Lower leg skin (tissue), 4 donors: ENCODE measurements around the gene TMCC2. TPM values are rescaled to one million over a fixed set of nuclear protein-coding genes. Genes with fewer than 3 reads are reported as not detected.
A peak's percentile ranks its signal among the peaks of the same experiment; 100 is the strongest.

ENCODE experiments used
- DNase-seq, 2 donors: peaks; one replicate each; pipeline ENCODE4 v3.0.0-alpha.2; 2019; ENCODE audit warnings: low spot score in 2 of 2
- H3K4me3 ChIP-seq: fragments of 200-600 bp; sonication (generic); 2 replicates; pipeline ENCODE4 v1.5.1; 2017; ENCODE audit warnings: mild to moderate bottlenecking, low read depth; ENCODE audit not compliant: poor library complexity, severe bottlenecking
- POLR2A ChIP-seq, 2 donors: fragments of 450-650 bp; IDR thresholded peaks; one replicate each; pipeline ENCODE4 v1.6.1; 2016 to 2017; ENCODE audit warnings: antibody characterized with exemption in 2 of 2, mild to moderate bottlenecking in 1 of 2, moderate library complexity in 1 of 2
- WGBS, 2 donors: methylation state at CpG; one replicate each; pipeline ENCODE4 v1.1.5; 2018; 5-methylcytosine and 5-hydroxymethylcytosine counted together
- intact Hi-C: fragments of 100-400 bp; cut with DNase I; formaldehyde crosslinking; loops from one replicate; pipeline ENCODE4 v1.15.0; 2023; ENCODE audit warnings: low total_unique reads
- total RNA-seq, 4 donors: library from RNA; depleted of rRNA; stranded (reverse); fragments of >200 nt; gene quantifications; one replicate each; pipeline ENCODE4 v1.1.0, GENCODE V29; 2016
- TF ChIP-seq, protein P1 (sequence below), 3 donors: fragments of 450-650 bp; IDR thresholded peaks; one replicate each; pipeline ENCODE4 v1.5.1; 2016; ENCODE audit warnings: antibody characterized with exemption in 3 of 3, mild to moderate bottlenecking in 3 of 3, moderate library complexity in 2 of 3

TMCC2 gene
- total RNA-seq, 4 donors from 2014 or later = 2.2 to 4.2 (median 3.5) TPM

DNA sequence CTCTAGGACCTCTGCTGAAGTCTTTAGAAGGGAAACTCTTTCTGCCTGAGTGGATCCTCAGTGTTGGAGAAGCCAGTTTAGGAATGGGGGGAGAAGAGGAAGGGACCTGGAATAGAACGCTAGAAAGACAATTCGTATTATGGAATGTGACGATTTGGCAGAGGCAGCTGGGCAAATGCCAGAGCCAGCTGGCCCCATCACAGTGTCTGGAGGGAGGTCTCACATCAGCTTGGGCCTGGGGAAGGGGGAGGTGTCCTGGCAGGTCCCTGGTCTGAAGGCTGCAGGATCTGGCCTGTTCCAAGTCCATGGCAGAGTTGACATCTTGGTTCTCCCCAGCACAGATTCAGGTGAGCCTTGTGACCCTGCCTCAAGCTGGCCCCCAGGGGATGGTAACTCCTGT, 11.3 kb downstream of the TMCC2 start:
- TF ChIP-seq, protein P1, sequence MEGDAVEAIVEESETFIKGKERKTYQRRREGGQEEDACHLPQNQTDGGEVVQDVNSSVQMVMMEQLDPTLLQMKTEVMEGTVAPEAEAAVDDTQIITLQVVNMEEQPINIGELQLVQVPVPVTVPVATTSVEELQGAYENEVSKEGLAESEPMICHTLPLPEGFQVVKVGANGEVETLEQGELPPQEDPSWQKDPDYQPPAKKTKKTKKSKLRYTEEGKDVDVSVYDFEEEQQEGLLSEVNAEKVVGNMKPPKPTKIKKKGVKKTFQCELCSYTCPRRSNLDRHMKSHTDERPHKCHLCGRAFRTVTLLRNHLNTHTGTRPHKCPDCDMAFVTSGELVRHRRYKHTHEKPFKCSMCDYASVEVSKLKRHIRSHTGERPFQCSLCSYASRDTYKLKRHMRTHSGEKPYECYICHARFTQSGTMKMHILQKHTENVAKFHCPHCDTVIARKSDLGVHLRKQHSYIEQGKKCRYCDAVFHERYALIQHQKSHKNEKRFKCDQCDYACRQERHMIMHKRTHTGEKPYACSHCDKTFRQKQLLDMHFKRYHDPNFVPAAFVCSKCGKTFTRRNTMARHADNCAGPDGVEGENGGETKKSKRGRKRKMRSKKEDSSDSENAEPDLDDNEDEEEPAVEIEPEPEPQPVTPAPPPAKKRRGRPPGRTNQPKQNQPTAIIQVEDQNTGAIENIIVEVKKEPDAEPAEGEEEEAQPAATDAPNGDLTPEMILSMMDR (IDR thresholded peaks at IDR 0.05) = no peak
- TF ChIP-seq POLR2A (IDR thresholded peaks at IDR 0.05) = no peak
- WGBS, 2 donors = 65 to 75% methylated on average over 3 of the region's 3 CpGs
- peak in 1 of 2 donors; percentile 66 for DNase-seq
- intact Hi-C loops = no loop called here
- H3K4me3 ChIP-seq = no peak overlapping the region

DNA sequence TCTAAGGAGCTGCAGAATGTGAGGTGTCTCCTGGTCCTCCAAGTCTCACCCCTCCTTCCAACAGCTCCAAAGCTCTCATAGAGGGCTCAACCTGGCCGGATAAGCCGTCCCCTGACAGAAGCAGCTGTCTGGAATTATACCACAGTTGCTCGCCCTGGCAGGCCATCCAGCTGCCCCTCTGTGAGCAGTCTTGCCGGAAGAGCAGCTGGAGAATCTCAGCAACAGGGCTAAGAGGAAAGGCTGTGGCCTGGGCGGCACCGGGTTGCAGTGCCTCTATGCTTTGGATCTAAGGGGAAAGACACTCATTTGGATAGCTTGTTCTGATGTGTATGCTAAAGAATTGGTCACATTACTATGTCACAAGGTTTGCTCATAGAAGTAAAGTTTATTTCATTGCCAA, 12.4 kb downstream of the TMCC2 start:
- no peak overlapping the region for H3K4me3 ChIP-seq
- TF ChIP-seq, protein P1 (IDR thresholded peaks at IDR 0.05) = no peak
- TF ChIP-seq POLR2A (IDR thresholded peaks at IDR 0.05) = no peak
- intact Hi-C loops = no loop called here
- 89 to 96% methylated on average over 6 of the region's 6 CpGs for WGBS, 2 donors
- DNase-seq = peak in 1 of 2 donors; percentile 31

DNA sequence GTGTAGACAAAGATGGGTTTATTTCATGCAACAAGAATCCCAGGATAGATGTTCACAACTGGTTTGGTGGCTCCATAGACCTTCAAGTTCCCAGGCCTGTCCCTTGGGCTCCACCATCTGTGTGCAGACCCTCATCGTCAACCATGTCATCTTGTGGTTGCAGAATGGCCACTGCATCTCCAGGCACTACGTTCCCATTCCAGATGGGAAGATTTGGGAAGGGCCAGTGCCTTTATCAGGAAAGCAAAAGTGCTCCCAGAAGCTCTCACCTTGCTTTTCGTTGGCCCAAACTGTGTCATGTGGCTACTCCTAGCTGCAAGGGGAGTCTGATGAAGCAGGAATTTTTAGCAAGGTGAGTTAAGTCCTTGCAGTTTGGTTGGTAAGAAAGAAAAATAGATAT, 12.8 kb downstream of the TMCC2 start:
- no peak for TF ChIP-seq POLR2A (IDR thresholded peaks at IDR 0.05)
- TF ChIP-seq, protein P1 (IDR thresholded peaks at IDR 0.05) = no peak
- H3K4me3 ChIP-seq = no peak overlapping the region
- 92 to 97% methylated on average over 3 of the region's 3 CpGs for WGBS, 2 donors
- peak in 1 of 2 donors; percentile 34 for DNase-seq
- intact Hi-C loops = no loop called here

DNA sequence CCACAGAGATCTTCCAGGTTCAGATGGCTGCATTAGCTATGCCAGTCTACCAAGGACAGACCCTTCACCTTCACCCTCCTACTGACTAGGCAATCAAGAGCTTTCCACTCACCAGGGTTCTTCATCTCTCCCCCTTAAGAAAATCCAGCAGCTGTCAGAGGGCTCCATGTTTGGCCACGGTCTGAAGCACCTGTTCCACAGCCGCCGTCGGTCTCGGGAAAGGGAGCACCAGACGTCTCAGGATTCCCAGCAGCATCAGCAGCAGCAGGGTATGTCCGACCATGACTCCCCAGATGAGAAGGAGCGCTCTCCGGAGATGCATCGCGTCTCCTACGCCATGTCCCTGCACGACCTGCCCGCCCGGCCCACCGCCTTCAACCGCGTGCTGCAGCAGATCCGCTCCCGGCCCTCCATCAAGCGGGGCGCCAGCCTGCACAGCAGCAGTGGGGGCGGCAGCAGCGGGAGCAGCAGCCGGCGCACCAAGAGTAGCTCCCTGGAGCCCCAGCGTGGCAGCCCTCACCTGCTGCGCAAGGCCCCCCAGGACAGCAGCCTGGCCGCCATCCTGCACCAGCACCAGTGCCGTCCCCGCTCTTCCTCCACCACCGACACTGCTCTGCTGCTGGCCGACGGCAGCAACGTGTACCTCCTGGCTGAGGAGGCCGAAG, 13.8 kb downstream of the TMCC2 start:
- no peak for TF ChIP-seq POLR2A (IDR thresholded peaks at IDR 0.05)
- TF ChIP-seq, protein P1 (IDR thresholded peaks at IDR 0.05) = no peak
- no peak overlapping the region for H3K4me3 ChIP-seq
- 93 to 94% methylated on average over 25 to 26 of the region's 36 CpGs for WGBS, 2 donors
- intact Hi-C loops = no loop called here
- DNase-seq = peak in 1 of 2 donors; percentile 64

DNA sequence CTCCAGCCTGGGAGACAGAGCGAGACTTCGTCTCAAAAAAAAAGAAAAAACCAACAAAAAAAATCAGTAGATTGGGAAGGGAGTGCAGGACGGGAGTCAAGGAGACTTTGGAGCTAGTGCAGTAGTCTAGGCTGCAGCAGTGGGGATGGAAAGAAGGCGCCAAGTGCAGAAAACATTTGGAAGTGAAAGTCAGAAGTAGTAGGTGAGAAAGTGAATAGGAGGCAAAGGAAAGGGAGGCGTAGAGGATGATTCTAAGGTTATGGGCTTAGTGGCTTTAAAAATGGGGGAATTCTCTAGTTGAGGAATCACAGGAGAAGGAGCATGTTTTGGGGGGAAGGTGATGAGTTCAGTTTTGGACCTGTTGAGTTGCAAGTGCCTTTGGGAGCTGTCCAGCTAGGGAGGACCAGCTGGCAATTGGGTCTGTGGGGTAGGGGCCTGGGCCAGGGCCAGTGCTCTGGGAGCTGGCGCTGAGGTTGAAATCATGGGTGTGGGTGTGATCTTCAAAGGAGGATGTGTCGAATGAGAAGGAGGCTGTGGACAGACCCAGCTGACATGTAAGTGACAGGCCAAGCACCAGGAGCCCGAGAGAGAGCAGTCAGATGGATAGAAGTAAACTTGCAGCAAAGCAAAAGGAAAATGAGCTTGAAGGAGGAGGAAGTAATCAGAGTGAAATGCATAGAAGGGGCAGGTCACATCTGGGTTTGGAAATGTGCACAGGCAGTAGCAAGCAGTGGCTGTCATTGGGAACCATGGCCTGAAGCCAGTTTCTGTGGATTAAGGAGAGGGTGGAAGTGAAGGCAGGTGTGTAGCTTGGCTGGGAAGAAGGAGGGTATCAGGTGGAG, 15.8 kb downstream of the TMCC2 start:
- no peak for TF ChIP-seq POLR2A (IDR thresholded peaks at IDR 0.05)
- TF ChIP-seq, protein P1 (IDR thresholded peaks at IDR 0.05) = no peak
- peak in 1 of 2 donors; percentile 70 for DNase-seq
- H3K4me3 ChIP-seq = no peak overlapping the region
- WGBS, 2 donors = 90 to 93% methylated on average over 8 of the region's 8 CpGs
- intact Hi-C loops = no loop called here
